Tibial nerve (tissue), 3 donors: ENCODE results near the gene ACAD10.

Source experiments
- POLR2A ChIP-seq, 2 donors: fragments of 450-650 bp; IDR thresholded peaks; one replicate each; pipeline ENCODE4 v1.6.1; 2017; ENCODE audit warnings: antibody characterized with exemption in 2 of 2, mild to moderate bottlenecking in 2 of 2, moderate library complexity in 2 of 2
- TF ChIP-seq, protein P1 (sequence below), 5 experiments: fragments of 200-600 bp in 3 of 5; fragments of 450-650 bp in 2 of 5; sonication (generic) in 3 of 5; IDR thresholded peaks; one replicate each; pipeline ENCODE4 v1.5.1; 2016 to 2019; ENCODE audit warnings: antibody characterized with exemption in 5 of 5, mild to moderate bottlenecking in 3 of 5, moderate library complexity in 2 of 5

- TF ChIP-seq POLR2A (IDR thresholded peaks at IDR 0.05): no peak
- TF ChIP-seq, protein P1, sequence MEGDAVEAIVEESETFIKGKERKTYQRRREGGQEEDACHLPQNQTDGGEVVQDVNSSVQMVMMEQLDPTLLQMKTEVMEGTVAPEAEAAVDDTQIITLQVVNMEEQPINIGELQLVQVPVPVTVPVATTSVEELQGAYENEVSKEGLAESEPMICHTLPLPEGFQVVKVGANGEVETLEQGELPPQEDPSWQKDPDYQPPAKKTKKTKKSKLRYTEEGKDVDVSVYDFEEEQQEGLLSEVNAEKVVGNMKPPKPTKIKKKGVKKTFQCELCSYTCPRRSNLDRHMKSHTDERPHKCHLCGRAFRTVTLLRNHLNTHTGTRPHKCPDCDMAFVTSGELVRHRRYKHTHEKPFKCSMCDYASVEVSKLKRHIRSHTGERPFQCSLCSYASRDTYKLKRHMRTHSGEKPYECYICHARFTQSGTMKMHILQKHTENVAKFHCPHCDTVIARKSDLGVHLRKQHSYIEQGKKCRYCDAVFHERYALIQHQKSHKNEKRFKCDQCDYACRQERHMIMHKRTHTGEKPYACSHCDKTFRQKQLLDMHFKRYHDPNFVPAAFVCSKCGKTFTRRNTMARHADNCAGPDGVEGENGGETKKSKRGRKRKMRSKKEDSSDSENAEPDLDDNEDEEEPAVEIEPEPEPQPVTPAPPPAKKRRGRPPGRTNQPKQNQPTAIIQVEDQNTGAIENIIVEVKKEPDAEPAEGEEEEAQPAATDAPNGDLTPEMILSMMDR (IDR thresholded peaks at IDR 0.05): no peak
These were observed 118.0 kb downstream of the ACAD10 start for GRCh38 chr12:111803851-111804250.
